ENCODE data around the gene PTCD1.

Gene PTCD1, protein sequence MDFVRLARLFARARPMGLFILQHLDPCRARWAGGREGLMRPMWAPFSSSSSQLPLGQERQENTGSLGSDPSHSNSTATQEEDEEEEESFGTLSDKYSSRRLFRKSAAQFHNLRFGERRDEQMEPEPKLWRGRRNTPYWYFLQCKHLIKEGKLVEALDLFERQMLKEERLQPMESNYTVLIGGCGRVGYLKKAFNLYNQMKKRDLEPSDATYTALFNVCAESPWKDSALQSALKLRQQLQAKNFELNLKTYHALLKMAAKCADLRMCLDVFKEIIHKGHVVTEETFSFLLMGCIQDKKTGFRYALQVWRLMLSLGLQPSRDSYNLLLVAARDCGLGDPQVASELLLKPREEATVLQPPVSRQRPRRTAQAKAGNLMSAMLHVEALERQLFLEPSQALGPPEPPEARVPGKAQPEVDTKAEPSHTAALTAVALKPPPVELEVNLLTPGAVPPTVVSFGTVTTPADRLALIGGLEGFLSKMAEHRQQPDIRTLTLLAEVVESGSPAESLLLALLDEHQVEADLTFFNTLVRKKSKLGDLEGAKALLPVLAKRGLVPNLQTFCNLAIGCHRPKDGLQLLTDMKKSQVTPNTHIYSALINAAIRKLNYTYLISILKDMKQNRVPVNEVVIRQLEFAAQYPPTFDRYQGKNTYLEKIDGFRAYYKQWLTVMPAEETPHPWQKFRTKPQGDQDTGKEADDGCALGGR

GRCh38 chr7:99438573-99439480, at the start of gene PTCD1, which contains the start of gene CPSF4:
Gene PTCD1, minus strand, starts transcription at chr7:99438798. Its CDS starts 3,556 bp downstream, at chr7:99435242.
Gene CPSF4, plus strand, starts transcription at chr7:99438943. Its CDS starts 140 bp downstream, at chr7:99439083.
- DNase-seq: peak; percentile 90

- DNase-seq: no peak
Measured at GRCh38 chr7:99485094-99485493, 46.5 kb upstream of the PTCD1 start.

GRCh38 chr7:99478464-99479440, 40.2 kb upstream of the PTCD1 start:
- no peak for DNase-seq

DNA sequence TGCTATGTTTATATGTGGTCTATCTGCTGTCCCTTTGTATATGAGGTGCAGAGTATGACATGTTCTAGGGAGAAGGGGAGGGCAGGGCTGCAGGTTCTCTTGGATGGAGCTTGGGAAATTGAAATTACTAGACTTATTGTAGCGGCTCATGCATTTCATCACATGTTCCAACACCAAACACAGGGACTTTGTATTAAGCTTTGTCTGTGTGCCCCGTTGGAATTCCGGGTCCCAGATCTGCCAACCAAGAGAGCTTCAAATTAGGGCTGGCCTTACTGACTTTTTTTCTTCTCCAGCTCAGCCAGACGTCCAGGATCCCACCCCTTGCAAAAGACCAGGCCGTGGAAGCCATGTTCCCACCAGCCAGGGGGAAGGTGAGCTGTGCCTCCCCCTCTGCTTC, 37.5 kb upstream of the PTCD1 start:
- no peak for DNase-seq

DNA sequence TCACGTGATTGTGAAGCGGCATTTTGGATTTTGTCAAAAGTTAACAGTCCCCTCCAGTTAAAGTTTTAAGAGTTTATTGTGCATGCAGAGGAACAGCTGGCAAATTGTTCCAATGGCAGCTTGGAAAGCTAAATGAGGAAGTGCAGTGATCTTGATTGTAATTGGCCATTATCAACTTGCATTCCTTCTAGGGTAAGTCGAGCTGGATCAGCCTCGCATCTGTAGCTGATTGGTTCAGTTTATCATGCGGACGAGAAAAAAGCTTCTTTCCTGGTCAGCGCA, 34.7 kb upstream of the PTCD1 start:
- peak; percentile 74 for DNase-seq

DNA sequence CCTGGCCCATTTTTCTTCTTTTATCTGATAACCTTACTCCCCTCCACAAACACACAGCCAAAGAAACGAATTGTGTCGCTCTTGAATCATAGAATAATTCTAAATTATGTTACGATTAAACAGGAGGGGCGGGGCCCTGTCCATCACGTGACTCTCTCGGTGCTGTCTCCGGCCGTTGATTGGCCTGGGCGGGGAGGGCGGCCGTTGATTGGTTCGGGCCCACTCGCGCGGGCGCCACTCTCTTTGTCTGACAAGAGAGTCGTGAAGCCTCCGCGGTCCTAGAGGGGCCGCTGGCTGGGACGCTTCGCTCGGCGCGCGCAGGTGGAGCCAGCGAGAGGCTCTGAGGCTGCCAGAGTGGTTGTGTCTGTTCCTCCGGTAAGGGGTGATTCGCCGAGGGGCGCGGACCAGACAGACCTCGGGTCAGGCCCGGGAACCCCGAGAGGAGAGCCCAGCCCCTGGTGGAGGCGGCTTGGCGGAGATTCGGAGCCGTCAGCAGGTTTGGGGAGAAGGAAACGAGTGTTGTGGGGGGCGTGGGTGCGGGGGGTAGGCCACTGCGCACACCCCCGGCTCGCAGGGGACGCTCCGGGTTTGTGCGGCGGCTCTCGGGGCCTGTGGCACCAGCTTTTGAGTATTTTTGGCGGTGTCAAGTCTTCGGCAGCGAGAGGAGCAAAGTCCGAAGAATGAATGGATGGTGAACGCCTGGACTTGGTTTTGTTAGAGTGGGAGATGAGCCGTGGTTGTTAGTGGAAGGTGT, 34.1 kb upstream of the PTCD1 start, which contains the start of gene ZNF789:
Gene ZNF789, plus strand, starts transcription at position 330 of the 754 bp plus-strand sequence. CDS start 3,567 bp downstream, outside the sequence.
- peak; percentile 95 for DNase-seq

DNA sequence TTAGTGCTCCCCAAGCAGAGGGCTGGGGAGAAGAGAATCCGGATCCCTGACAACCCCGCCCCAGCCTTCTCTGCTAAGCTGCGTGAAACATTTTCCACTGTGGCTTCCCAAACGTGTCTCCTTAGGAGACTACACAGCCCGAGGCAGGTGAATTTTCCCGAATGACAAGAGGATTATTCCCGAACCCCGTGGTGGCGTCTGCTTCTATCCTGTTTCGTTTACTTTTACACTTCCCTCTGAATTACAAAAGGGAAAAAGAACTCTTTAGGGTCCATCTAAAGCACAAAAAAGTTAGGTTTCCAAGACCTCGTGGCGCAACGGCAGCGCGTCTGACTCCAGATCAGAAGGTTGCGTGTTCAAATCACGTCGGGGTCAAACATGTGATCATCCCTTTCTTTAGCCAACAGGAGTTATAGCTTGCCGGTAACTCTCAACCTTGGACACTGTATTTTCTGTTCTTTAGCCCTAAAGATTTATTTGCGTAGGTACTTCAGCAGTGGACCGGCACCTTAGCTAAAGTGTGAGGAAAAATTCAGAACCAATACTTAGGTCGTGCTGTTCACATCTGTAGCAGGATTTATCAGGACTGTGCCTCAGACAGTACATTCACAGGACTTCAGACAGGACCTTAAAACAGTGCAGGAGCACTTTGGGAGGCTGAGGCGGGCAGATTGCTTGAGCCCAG, 30.9 kb upstream of the PTCD1 start:
- no peak for DNase-seq

DNA sequence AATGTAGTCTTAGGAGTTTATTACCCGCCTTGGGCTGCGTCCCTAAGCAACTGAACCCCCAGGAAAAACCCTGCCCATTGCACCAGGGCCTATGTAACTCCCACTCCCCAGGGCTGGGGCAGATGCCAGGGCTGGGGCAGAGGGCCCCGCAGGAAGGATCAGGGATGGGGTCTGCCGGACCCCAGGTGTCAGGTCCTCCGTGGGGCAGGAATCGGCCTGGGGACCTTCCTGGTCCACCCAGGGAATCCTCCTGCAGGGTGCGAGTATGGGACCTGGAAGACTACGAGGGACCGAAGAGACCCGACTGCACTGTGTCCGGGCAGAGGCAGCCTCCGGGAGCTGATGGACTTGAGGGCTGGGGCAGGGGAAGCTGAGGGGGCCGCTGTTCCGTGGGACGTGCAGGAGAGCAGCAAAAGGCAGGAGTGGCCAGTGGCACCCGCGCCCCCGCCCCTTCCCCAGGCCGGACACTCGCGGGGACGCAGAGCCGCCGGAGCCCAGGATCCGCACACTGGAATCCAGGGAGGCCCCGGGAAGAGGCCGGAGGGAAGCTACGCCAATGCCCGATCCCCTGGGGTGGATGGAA, 29.8 kb upstream of the PTCD1 start:
- DNase-seq: no peak

DNA sequence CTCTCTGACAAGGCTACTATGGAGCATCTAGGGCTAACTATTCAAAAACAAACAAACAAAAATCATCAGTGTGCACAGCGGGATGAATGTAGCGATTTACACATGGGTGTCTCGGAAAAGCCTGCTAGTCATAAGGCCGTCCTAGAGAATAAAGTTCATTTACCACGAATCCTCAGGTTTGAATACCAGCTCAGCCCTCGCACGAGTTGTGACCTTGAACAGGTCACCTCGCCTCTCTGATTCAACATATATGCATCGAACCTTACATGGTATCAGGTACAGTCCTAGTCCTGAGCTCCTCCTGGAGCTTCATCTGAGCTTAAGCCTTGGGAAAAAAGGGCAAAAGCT, 26.8 kb upstream of the PTCD1 start:
- DNase-seq: no peak

DNA sequence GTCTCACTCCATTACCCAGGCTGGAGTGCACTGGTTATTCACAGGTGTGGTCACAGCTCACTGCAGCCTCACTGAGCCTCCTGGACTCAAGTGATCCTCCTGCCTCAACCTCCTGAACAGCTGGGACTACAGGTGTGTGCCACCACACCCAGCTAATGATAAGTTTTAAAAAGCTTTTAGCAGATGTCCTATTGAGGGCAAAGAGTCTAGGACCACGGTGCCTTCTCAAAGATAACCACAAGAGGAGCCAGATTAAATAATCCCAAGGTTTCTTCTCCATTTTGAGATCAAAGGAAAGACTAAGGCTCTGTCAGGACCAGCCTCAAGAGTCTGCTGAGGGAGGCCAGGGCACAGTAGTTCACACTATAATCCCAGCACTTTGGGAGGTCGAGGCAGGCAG, 22.6 kb upstream of the PTCD1 start:
- DNase-seq: no peak

DNA sequence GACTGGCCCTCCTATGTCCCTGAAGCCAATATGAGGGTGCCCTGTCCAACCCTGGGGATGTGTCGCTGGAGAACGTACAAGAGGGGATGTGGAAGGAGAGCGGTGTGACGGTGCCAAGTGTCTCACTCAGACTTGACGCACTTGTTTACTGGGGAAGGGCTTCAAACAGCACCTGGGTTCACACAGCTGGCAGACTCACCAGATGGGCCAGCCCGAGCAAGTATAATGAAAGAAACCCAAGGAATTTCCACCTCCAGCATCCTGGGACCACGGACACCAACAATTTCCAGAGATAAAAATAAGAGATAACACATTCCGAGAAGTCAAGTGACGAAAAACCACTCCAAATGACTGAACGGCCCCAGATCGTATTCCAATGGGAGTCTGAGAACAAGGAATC, 22.1 kb upstream of the PTCD1 start:
- no peak for DNase-seq

GRCh38 chr7:99459087-99459486, 20.5 kb upstream of the PTCD1 start:
- DNase-seq: no peak

- no peak for DNase-seq
Measured at GRCh38 chr7:99457650-99458493, 19.3 kb upstream of the PTCD1 start.

GRCh38 chr7:99457050-99457649, 18.6 kb upstream of the PTCD1 start:
- no peak for DNase-seq

GRCh38 chr7:99456288-99456687, 17.7 kb upstream of the PTCD1 start:
- no peak for DNase-seq

DNA sequence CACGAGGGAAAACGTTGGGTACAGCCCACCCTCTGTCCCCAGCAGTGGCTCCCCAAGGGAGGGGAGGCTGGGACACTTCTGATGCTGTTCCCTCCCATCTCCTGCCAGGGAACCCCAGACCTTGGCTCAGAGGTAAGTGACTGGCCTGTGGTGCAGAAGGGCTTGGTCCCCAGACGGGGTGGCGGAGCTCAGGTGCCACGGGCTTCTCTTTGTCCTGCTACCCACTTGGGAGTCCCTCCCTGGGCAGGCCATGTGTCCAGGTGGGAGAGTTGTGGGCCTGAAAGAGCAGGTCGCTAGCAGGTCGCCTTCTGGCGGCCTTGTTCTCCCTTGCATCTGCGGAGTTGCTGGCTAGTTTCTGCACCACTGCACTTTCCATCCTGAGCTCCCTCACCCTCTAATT, 17.3 kb upstream of the PTCD1 start:
- no peak for DNase-seq

DNA sequence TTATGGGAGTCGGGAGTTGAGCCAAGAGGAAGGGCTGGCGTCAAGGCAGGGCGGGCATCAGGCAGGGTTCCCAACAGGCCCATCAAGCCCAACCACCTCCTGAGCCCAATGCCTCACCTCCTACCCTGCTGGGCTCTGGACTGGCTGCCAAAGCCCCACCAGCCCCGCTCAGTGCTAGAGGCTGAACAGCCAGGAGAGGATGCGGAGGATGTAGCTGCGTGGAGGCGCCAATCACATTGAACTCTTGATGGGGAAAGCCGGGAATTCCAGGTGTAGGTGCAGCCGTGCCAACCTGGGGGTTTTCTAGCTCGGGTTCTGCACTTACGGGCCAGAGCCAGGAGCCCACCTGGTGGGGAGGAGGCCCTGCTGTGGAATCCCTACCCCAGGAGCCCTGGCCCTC, 14.5 kb upstream of the PTCD1 start:
- DNase-seq: no peak

DNA sequence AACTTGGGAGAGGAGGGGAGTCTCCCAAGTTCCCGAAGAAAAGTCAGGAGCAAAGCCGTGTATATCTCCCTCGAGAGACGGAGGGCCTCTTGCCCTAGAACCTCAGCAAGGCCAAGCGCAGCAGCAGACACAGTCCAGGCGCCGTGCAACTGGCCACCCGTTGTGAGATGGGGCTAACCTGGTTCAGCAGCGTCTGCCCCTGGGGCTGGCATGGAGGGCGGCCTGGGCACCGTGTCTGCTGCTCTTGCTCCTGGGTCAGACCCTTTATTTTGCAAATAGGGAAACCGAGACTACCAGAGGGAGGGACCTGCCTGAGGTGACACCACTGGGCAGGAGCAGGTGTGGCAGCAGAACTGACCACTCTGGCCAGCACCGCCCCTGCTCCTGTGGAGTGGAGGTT, 13.9 kb upstream of the PTCD1 start:
- no peak for DNase-seq

GRCh38 chr7:99451936-99452335, 13.3 kb upstream of the PTCD1 start:
- DNase-seq: no peak

All from GF-D8 (cell line).